Measurements from ENCODE around the gene FAM111A.
"Not testable (repeated sequence)": the region's sequence is repeated elsewhere in the genome, so short reads cannot be mapped to it uniquely, and the experiment has no call there.

The FAM111A gene
- long read RNA-seq, transcript FAM111A-201 (4 exons, 3,592 nt): major isoform, 21 of 77 reads
- long read RNA-seq, partial matches to known transcripts: 9 of 77 reads
- long read RNA-seq, other reads (novel, unspliced or antisense): 43 of 77 reads

GRCh38 chr11:59142530-59143507 is at the start of gene FAM111A:
Gene FAM111A (plus strand): TSS chr11:59142856. CDS start chr11:59148873, 6,017 bp downstream.
- TF ChIP-seq POLR2AphosphoS5 (IDR thresholded peaks at IDR 0.05; ENCODE audit: low read depth) (peak; percentile 81), SPI1 (IDR thresholded peaks at IDR 0.05; ENCODE audit: borderline replicate concordance, low read depth) (no peak), CTCF (IDR thresholded peaks at IDR 0.05; ENCODE audit: insufficient read depth, low read length) (no peak), GABPA (IDR thresholded peaks at IDR 0.05; ENCODE audit: low read depth) (0 out of 2 replicates have a peak, but pooled peaks have one; percentile 11), REST (IDR thresholded peaks at IDR 0.05; ENCODE audit: insufficient replicate concordance, low read depth) (no peak)
- peak within 1 kb of the TSS; percentile 78 for H3K27ac ChIP-seq (replicated peaks)
- H3K27me3 ChIP-seq (ENCODE audit: insufficient read depth, poor library complexity, severe bottlenecking): no peaks in the 10 kb centered on the region
- peak within 1 kb of the TSS; percentile 95 for H3K4me3 ChIP-seq (replicated peaks; ENCODE audit: insufficient read depth, low read length)
- DNase-seq (ENCODE audit: low read depth in 1 of 2, low spot score in 1 of 2): peak; percentile 71 to 87

GRCh38 chr11:59093576-59093975 is 49.1 kb upstream of the FAM111A start:
- not testable (repeated sequence) for H3K27ac ChIP-seq (replicated peaks); H3K4me3 ChIP-seq (replicated peaks; ENCODE audit: insufficient read depth, low read length); H3K27me3 ChIP-seq (ENCODE audit: insufficient read depth, poor library complexity, severe bottlenecking); DNase-seq (ENCODE audit: low read depth in 1 of 2, low spot score in 1 of 2)

- H3K27ac ChIP-seq (replicated peaks); H3K4me3 ChIP-seq (replicated peaks; ENCODE audit: insufficient read depth, low read length); H3K27me3 ChIP-seq (ENCODE audit: insufficient read depth, poor library complexity, severe bottlenecking); DNase-seq (ENCODE audit: low read depth in 1 of 2, low spot score in 1 of 2): not testable (repeated sequence)
Observed at GRCh38 chr11:59095225-59095624, 47.4 kb upstream of the FAM111A start.

GRCh38 chr11:59095972-59096575 is 46.6 kb upstream of the FAM111A start:
- H3K4me3 ChIP-seq (replicated peaks; ENCODE audit: insufficient read depth, low read length); H3K27ac ChIP-seq (replicated peaks); H3K27me3 ChIP-seq (ENCODE audit: insufficient read depth, poor library complexity, severe bottlenecking); DNase-seq (ENCODE audit: low read depth in 1 of 2, low spot score in 1 of 2): not testable (repeated sequence)

GRCh38 chr11:59097113-59097708 is 45.4 kb upstream of the FAM111A start:
- TF ChIP-seq CTCF (IDR thresholded peaks at IDR 0.05; ENCODE audit: insufficient read depth, low read length) (peak; percentile 52), GABPA (IDR thresholded peaks at IDR 0.05; ENCODE audit: low read depth) (no peak)
- no peak overlapping the region for H3K27ac ChIP-seq (replicated peaks)
- H3K4me3 ChIP-seq (replicated peaks; ENCODE audit: insufficient read depth, low read length): no peak overlapping the region
- DNase-seq (ENCODE audit: low read depth in 1 of 2, low spot score in 1 of 2): peak in 1 of 2 experiments; percentile 53
- H3K27me3 ChIP-seq (ENCODE audit: insufficient read depth, poor library complexity, severe bottlenecking): no peaks in the 10 kb centered on the region

GRCh38 chr11:59097938-59098337 is 44.7 kb upstream of the FAM111A start:
- DNase-seq (ENCODE audit: low read depth in 1 of 2, low spot score in 1 of 2); H3K27me3 ChIP-seq (ENCODE audit: insufficient read depth, poor library complexity, severe bottlenecking); H3K4me3 ChIP-seq (replicated peaks; ENCODE audit: insufficient read depth, low read length); H3K27ac ChIP-seq (replicated peaks): not testable (repeated sequence)

Data from HL-60 (cell line).